HL-60 (cell line): Measurements from ENCODE around the gene TROAP.

Source experiments
- DNase-seq, 2 experiments: peaks; one replicate each; pipeline ENCODE4 v3.0.0-alpha.2; 2010 to 2020; ENCODE audit warnings: low read depth in 1 of 2, low spot score in 1 of 2
- H3K27ac ChIP-seq: fragments of 250-450 bp; sonication (Bioruptor Pico); replicated peaks from 2 replicates; pipeline ENCODE4 v1.5.1; 2020; ENCODE audit warnings: mild to moderate bottlenecking, moderate library complexity
- H3K27me3 ChIP-seq: fragments of 250-450 bp; sonication (Bioruptor Pico); 2 replicates; pipeline ENCODE4 v1.5.1; 2021; ENCODE audit warnings: mild to moderate bottlenecking, moderate library complexity; ENCODE audit not compliant: insufficient read depth, poor library complexity, severe bottlenecking
- H3K4me3 ChIP-seq: replicated peaks from 2 replicates; pipeline ENCODE4 v1.5.1; 2011; ENCODE audit warnings: mild to moderate bottlenecking, control low read depth, low read length; ENCODE audit not compliant: insufficient read depth
- CTCF ChIP-seq: IDR thresholded peaks from one replicate; pipeline ENCODE4 v1.5.1; 2011; ENCODE audit warnings: low read length, control low read depth, inconsistent platforms; ENCODE audit not compliant: insufficient read depth
- GABPA ChIP-seq: IDR thresholded peaks from 2 replicates; pipeline ENCODE4 v1.6.1; 2012; ENCODE audit warnings: low read depth
- POLR2AphosphoS5 ChIP-seq: IDR thresholded peaks from 2 replicates; pipeline ENCODE4 v1.6.1; 2012; ENCODE audit warnings: low read depth
- REST ChIP-seq: IDR thresholded peaks from 2 replicates; pipeline ENCODE4 v1.6.1; 2012; ENCODE audit warnings: low read depth; ENCODE audit not compliant: insufficient replicate concordance
- SPI1 ChIP-seq: IDR thresholded peaks from 2 replicates; pipeline ENCODE4 v1.6.1; 2012; ENCODE audit warnings: low read depth, mild to moderate bottlenecking, borderline replicate concordance

The TROAP gene

GRCh38 chr12:49347311-49348193 is 24.5 kb downstream of the TROAP start:
- H3K27me3 ChIP-seq = peaks cover 57% of the 10 kb centered on the region
- TF ChIP-seq POLR2AphosphoS5 (no peak), REST (no peak), CTCF (peak; percentile 55), SPI1 (no peak)
- H3K4me3 ChIP-seq = no peak overlapping the region
- H3K27ac ChIP-seq = no peak overlapping the region
- DNase-seq = peak in 1 of 2 experiments; percentile 47

DNA sequence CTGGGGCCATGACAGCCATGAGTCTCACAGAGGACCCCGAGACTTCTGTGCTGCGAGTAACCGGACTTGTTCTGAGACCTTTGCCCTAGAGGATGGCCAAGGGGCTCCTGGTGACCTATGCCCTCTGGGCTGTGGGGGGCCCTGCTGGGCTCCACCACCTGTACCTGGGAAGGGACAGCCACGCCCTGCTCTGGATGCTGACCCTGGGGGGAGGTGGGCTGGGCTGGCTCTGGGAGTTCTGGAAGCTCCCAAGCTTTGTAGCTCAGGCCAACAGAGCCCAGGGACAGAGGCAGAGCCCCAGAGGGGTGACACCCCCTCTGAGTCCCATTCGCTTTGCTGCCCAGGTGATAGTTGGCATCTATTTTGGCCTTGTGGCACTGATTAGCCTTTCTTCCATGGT is 25.7 kb downstream of the TROAP start:
- DNase-seq = no peak
- Histone ChIP-seq H3K27me3 (peaks cover 46% of the 10 kb centered on the region), H3K4me3 (no peak overlapping the region), H3K27ac (no peak overlapping the region)
- TF ChIP-seq POLR2AphosphoS5 (no peak), SPI1 (no peak), GABPA (no peak), CTCF (no peak), REST (no peak)

GRCh38 chr12:49349266-49349665 is 26.2 kb downstream of the TROAP start:
- Histone ChIP-seq H3K27me3 (peaks cover 42% of the 10 kb centered on the region), H3K27ac (no peak overlapping the region), H3K4me3 (no peak overlapping the region)
- TF ChIP-seq POLR2AphosphoS5 (no peak), REST (no peak), GABPA (no peak), SPI1 (no peak)
- no peak for DNase-seq
